Epithelial cell of esophagus (primary cell): ENCODE results near the gene MOB1B.

Experiments
- DNase-seq: peaks from one replicate; pipeline ENCODE4 v3.0.0; 2010; ENCODE audit warnings: low read depth
- H3K4me3 ChIP-seq: 2 replicates; pipeline ENCODE4 v1.5.1; 2011; ENCODE audit warnings: mild to moderate bottlenecking, low read length, control low read depth
- CTCF ChIP-seq: IDR thresholded peaks from 2 replicates; pipeline ENCODE4 v1.5.1; 2011; ENCODE audit warnings: low read depth, mild to moderate bottlenecking, low read length, control low read depth, inconsistent platforms; ENCODE audit not compliant: insufficient read depth; ENCODE audit errors: missing control alignments

The MOB1B gene

GRCh38 chr4:70954032-70954431 is 51.9 kb downstream of the MOB1B start:
- no peak overlapping the region for H3K4me3 ChIP-seq
- no peak for DNase-seq
- TF ChIP-seq CTCF = no peak

- no peak for TF ChIP-seq CTCF
- no peak overlapping the region for H3K4me3 ChIP-seq
Observed at GRCh38 chr4:70956549-70957210, 54.5 kb downstream of the MOB1B start.

DNA sequence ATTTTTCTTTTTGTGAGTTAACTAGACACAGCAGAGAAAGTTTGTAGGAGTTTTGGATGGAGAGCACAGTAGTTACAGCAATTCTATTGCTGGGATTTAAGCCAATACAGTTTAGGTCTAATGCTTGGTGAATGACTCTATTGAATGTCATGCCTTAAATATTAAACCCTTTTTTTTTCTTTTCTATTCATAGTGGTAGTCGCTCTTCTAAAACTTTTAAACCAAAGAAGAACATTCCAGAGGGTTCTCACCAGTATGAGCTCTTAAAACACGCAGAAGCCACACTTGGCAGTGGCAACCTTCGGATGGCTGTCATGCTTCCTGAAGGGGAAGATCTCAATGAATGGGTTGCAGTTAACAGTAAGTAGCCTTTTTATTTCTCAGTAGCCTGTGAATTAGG is 56.5 kb downstream of the MOB1B start:
- TF ChIP-seq CTCF = no peak
- H3K4me3 ChIP-seq = no peak overlapping the region
- DNase-seq = no peak

More at GRCh38 chr4:70956549-70957210, 54.5 kb downstream of the MOB1B start:
- DNase-seq = no peak

DNA sequence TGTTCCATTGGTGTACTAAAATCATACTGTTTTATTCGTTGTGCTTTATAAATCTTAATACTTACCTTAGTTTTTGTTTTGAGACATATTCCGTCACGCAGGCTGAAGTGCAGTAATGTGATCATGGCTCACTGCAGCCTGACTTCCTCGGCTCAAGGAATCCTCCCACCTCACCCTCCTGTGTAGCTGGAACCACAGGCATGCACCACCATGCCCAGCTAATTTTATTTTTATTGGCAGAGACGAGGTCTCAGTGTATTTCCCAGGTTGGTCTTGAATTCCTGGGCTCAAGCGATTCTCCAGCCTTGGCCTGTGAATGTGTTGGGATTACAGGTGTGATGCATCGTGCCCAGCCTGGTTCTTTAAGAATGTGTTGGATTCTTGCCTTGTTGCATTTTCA is 66.9 kb downstream of the MOB1B start:
- no peak for TF ChIP-seq CTCF

DNA sequence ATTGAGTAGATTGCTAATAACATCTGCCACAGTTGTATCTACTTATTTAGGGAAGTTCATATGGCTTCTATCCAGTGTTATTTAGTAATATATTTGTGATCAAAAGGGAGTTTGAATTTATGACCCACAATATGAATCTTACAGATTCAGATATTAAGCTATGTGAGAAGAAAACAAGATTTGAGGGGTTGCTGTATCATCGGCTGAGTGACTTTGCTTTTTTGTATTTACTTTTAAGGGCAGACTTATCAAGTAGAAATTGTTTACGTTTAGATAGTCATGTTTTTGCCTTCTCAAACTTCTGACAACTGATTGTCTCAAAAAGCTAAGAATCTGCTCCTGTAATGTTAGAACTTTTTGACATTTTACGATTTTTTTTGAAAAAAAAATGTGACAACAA is 74.1 kb downstream of the MOB1B start:
- TF ChIP-seq CTCF = no peak
- DNase-seq = no peak
- H3K4me3 ChIP-seq = no peak overlapping the region

More for the DNA sequence above, 66.9 kb downstream of the MOB1B start:
- peak; percentile 16 for DNase-seq
- H3K4me3 ChIP-seq = no peak overlapping the region

GRCh38 chr4:70979445-70980008 is 77.4 kb downstream of the MOB1B start:
- DNase-seq = no peak
- H3K4me3 ChIP-seq = no peak overlapping the region
- TF ChIP-seq CTCF = no peak

DNA sequence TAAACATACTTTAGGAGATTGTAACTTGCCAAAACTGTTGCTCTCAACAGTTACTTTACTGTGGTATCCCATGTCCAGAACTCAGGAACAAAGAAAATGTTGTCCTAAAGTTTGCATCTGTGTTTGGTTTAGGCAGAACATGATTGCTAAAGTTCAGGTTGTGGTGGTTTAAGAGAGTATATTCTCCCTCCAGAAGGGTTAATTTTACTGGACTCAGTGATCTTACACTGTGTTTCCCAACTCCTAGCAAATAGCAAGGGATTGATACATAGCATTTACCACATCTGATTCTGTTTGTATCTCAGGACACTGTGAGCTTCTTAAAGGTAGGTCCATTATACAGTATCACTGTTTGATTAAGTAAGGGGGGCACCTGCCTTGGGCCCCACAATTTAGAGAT is 78.0 kb downstream of the MOB1B start:
- no peak for DNase-seq

More for the DNA sequence above, 78.0 kb downstream of the MOB1B start:
- TF ChIP-seq CTCF = no peak
- no peak overlapping the region for H3K4me3 ChIP-seq
